Hepatocyte (in vitro differentiated cells): ENCODE results near the gene DALRD3. TPM values are rescaled to one million over a fixed set of nuclear protein-coding genes. Genes with fewer than 3 reads are reported as not detected.
A peak's percentile ranks its signal among the peaks of the same experiment; 100 is the strongest.

Source experiments
- DNase-seq: peaks from one replicate; pipeline ENCODE4 v3.0.0-alpha.2; 2016; ENCODE audit warnings: low spot score
- H2AFZ ChIP-seq: fragments of 200-600 bp; sonication (generic); 2 replicates; pipeline ENCODE4 v1.6.0; 2016; ENCODE audit warnings: antibody characterized with exemption, mild to moderate bottlenecking
- H3K27ac ChIP-seq: fragments of 200-600 bp; sonication (generic); 2 replicates; pipeline ENCODE4 v1.5.1; 2016; ENCODE audit warnings: mild to moderate bottlenecking
- H3K27me3 ChIP-seq: fragments of 200-600 bp; sonication (generic); 2 replicates; pipeline ENCODE4 v1.6.1; 2016
- H3K36me3 ChIP-seq: fragments of 200-600 bp; sonication (generic); replicated peaks from 2 replicates; pipeline ENCODE4 v1.5.1; 2016; ENCODE audit warnings: low read depth; ENCODE audit not compliant: insufficient read depth
- H3K4me1 ChIP-seq: fragments of 200-600 bp; sonication (generic); 2 replicates; pipeline ENCODE4 v1.5.1; 2016; ENCODE audit warnings: mild to moderate bottlenecking, moderate library complexity; ENCODE audit not compliant: insufficient read depth
- H3K4me2 ChIP-seq: fragments of 200-600 bp; sonication (generic); 2 replicates; pipeline ENCODE4 v1.6.0; 2016
- H3K4me3 ChIP-seq: fragments of 200-600 bp; sonication (generic); 2 replicates; pipeline ENCODE4 v1.5.1; 2016; ENCODE audit warnings: mild to moderate bottlenecking
- H3K79me2 ChIP-seq: fragments of 200-600 bp; sonication (generic); 2 replicates; pipeline ENCODE4 v1.6.0; 2017; ENCODE audit warnings: mild to moderate bottlenecking
- H3K9me2 ChIP-seq: fragments of 200-600 bp; sonication (generic); replicated peaks from 2 replicates; pipeline ENCODE4 v1.6.0; 2017; ENCODE audit warnings: mild to moderate bottlenecking; ENCODE audit not compliant: insufficient read depth
- H3K9me3 ChIP-seq: fragments of 200-600 bp; sonication (generic); 2 replicates; pipeline ENCODE4 v1.5.1; 2016; ENCODE audit warnings: low read depth, mild to moderate bottlenecking
- H4K20me1 ChIP-seq: fragments of 200-600 bp; sonication (generic); 2 replicates; pipeline ENCODE4 v1.6.0; 2016; ENCODE audit warnings: mild to moderate bottlenecking; ENCODE audit not compliant: insufficient read depth, poor library complexity, severe bottlenecking
- CTCF ChIP-seq: fragments of 200-600 bp; sonication (generic); IDR thresholded peaks from 2 replicates; pipeline ENCODE4 v1.5.1; 2016; ENCODE audit warnings: antibody characterized with exemption, mild to moderate bottlenecking; ENCODE audit not compliant: poor library complexity
- EZH2 ChIP-seq: fragments of 200-600 bp; sonication (generic); IDR thresholded peaks from 2 replicates; pipeline ENCODE4 v1.6.1; 2016; ENCODE audit warnings: antibody characterized with exemption, mild to moderate bottlenecking, borderline replicate concordance
- EZH2phosphoT487 ChIP-seq: fragments of 200-600 bp; sonication (generic); IDR thresholded peaks from one replicate; pipeline ENCODE4 v1.6.1; 2018; ENCODE audit warnings: antibody characterized with exemption, mild to moderate bottlenecking, low read depth, moderate library complexity; ENCODE audit not compliant: unreplicated experiment, severe bottlenecking
- WGBS: methylation state at CpG from one replicate; pipeline ENCODE4 v1.1.6; 2016; ENCODE audit warnings: low lambda C conversion rate; ENCODE audit errors: missing lambda C conversion rate; 5-methylcytosine and 5-hydroxymethylcytosine counted together
- polyA plus RNA-seq: library from polyadenylated mRNA; unstranded; fragments of >200 nt; fragmentation: Nextera tagmentation; extraction: Ambion mirVana; gene quantifications from 2 replicates; pipeline ENCODE4 v1.2.1, GENCODE V29; 2016
- total RNA-seq: library from RNA; depleted of rRNA; stranded (reverse); fragments of >200 nt; gene quantifications from 2 replicates; pipeline ENCODE4 v1.2.3, GENCODE V29; 2014

Gene DALRD3
- total and polyA plus RNA-seq, 2 experiments from 2014 or later, result 27.0 to 29.3 TPM

- Histone ChIP-seq H3K9me3 (no peaks in the 10 kb centered on the region), H4K20me1 (peaks cover 12% of the 10 kb centered on the region), H3K4me1 (peaks cover 37% of the 10 kb centered on the region), H3K36me3 (no peaks in the 10 kb centered on the region), H3K27me3 (no peaks in the 10 kb centered on the region), H2AFZ (no peak overlapping the region), H3K27ac (peak overlapping the region; percentile 96), H3K4me2 (peak overlapping the region; percentile 96), H3K9me2 (no peaks in the 10 kb centered on the region), H3K79me2 (peaks cover 54% of the 10 kb centered on the region), H3K4me3 (peak overlapping the region; percentile 67)
- no peak for TF ChIP-seq EZH2phosphoT487
- TF ChIP-seq EZH2, result no peak
- no peak for TF ChIP-seq CTCF
- WGBS, result 40% methylated on average over 12 of the region's 12 CpGs
- DNase-seq, result no peak
Observed at GRCh38 chr3:49019941-49020329, 1.6 kb upstream of the DALRD3 start.

- 7% methylated on average over 18 of the region's 18 CpGs for WGBS
- Histone ChIP-seq H3K79me2 (peaks cover 47% of the 10 kb centered on the region), H3K9me3 (no peaks in the 10 kb centered on the region), H3K9me2 (no peaks in the 10 kb centered on the region), H3K4me1 (peaks cover 37% of the 10 kb centered on the region), H4K20me1 (peaks cover 23% of the 10 kb centered on the region), H3K27me3 (no peaks in the 10 kb centered on the region), H3K4me2 (peak overlapping the region; percentile 96), H3K4me3 (peak overlapping the region; percentile 75), H2AFZ (peak overlapping the region; percentile 85), H3K27ac (peak overlapping the region; percentile 96), H3K36me3 (no peaks in the 10 kb centered on the region)
- no peak for DNase-seq
- no peak for TF ChIP-seq EZH2phosphoT487
- no peak for TF ChIP-seq EZH2
- TF ChIP-seq CTCF, result no peak
Observed at GRCh38 chr3:49018707-49019006, 277 bp upstream of the DALRD3 start.

GRCh38 chr3:49017229-49017970, 980 bp downstream of the DALRD3 start:
- peak overlapping the region; percentile 75 for H3K4me3 ChIP-seq
- H3K36me3 ChIP-seq, result no peaks in the 10 kb centered on the region
- no peaks in the 10 kb centered on the region for H3K9me3 ChIP-seq
- H3K4me1 ChIP-seq, result peaks cover 30% of the 10 kb centered on the region
- peaks cover 35% of the 10 kb centered on the region for H4K20me1 ChIP-seq
- WGBS, result 10% methylated on average over 23 of the region's 23 CpGs
- peak overlapping the region; percentile 85 for H2AFZ ChIP-seq
- H3K27ac ChIP-seq, result peak overlapping the region; percentile 96
- H3K27me3 ChIP-seq, result no peaks in the 10 kb centered on the region
- H3K4me2 ChIP-seq, result peak overlapping the region; percentile 96
- TF ChIP-seq CTCF (no peak), EZH2 (no peak), EZH2phosphoT487 (no peak)
- H3K79me2 ChIP-seq, result peaks cover 46% of the 10 kb centered on the region
- DNase-seq, result no peak
- no peaks in the 10 kb centered on the region for H3K9me2 ChIP-seq
